BE2C (cell line): ENCODE data around the gene ERF.

Experiments
- DNase-seq: peaks from one replicate; pipeline ENCODE4 v3.0.0-alpha.2; 2020
- H3K27me3 ChIP-seq: fragments of 250-450 bp; sonication (Bioruptor Pico); 2 replicates; pipeline ENCODE4 v1.5.1; 2020; ENCODE audit warnings: mild to moderate bottlenecking
- H3K36me3 ChIP-seq: fragments of 250-450 bp; sonication (Bioruptor Pico); 2 replicates; pipeline ENCODE4 v1.5.1; 2020; ENCODE audit warnings: mild to moderate bottlenecking
- H3K4me1 ChIP-seq: fragments of 250-450 bp; sonication (Bioruptor Pico); 2 replicates; pipeline ENCODE4 v1.5.1; 2020
- H3K4me3 ChIP-seq: 2 replicates; pipeline ENCODE4 v1.5.1; 2011; ENCODE audit warnings: low read depth, low read length
- H3K9me3 ChIP-seq: fragments of 250-450 bp; sonication (Bioruptor Pico); 2 replicates; pipeline ENCODE4 v1.5.1; 2020
- CTCF ChIP-seq: IDR thresholded peaks from 2 replicates; pipeline ENCODE4 v1.5.1; 2012; ENCODE audit warnings: mild to moderate bottlenecking, low read depth, low read length

Gene ERF

GRCh38 chr19:42288881-42289555, 34.1 kb upstream of the ERF start:
- peaks cover 71% of the 10 kb centered on the region for H3K36me3 ChIP-seq
- H3K4me1 ChIP-seq = peaks cover 6% of the 10 kb centered on the region
- no peak overlapping the region for H3K4me3 ChIP-seq
- no peaks in the 10 kb centered on the region for H3K9me3 ChIP-seq
- H3K27me3 ChIP-seq = no peaks in the 10 kb centered on the region
- no peak for DNase-seq
- no peak; the same call in 1 of the 2 replicates for TF ChIP-seq CTCF

- Histone ChIP-seq H3K9me3 (no peaks in the 10 kb centered on the region), H3K27me3 (no peaks in the 10 kb centered on the region), H3K4me1 (peaks cover 7% of the 10 kb centered on the region), H3K4me3 (no peak overlapping the region), H3K36me3 (peaks cover 65% of the 10 kb centered on the region)
- TF ChIP-seq CTCF = no peak
- DNase-seq = no peak
Measured at GRCh38 chr19:42288387-42288786, 33.5 kb upstream of the ERF start.

- Histone ChIP-seq H3K27me3 (no peaks in the 10 kb centered on the region), H3K9me3 (no peaks in the 10 kb centered on the region), H3K4me1 (peaks cover 13% of the 10 kb centered on the region), H3K36me3 (peaks cover 59% of the 10 kb centered on the region), H3K4me3 (no peak overlapping the region)
- TF ChIP-seq CTCF = no peak
- no peak for DNase-seq
Measured at GRCh38 chr19:42287827-42288107, 32.8 kb upstream of the ERF start.

GRCh38 chr19:42287017-42287826, 32.3 kb upstream of the ERF start:
- H3K4me1 ChIP-seq = peaks cover 16% of the 10 kb centered on the region
- peak overlapping the region; percentile 23; the same call in 1 of the 2 replicates for H3K4me3 ChIP-seq
- TF ChIP-seq CTCF = no peak; the same call in 1 of the 2 replicates
- H3K9me3 ChIP-seq = no peaks in the 10 kb centered on the region
- no peaks in the 10 kb centered on the region for H3K27me3 ChIP-seq
- H3K36me3 ChIP-seq = peaks cover 53% of the 10 kb centered on the region
- DNase-seq = no peak

GRCh38 chr19:42286349-42287016, 31.6 kb upstream of the ERF start:
- no peak for TF ChIP-seq CTCF
- DNase-seq = peak; percentile 82
- peaks cover 46% of the 10 kb centered on the region for H3K36me3 ChIP-seq
- H3K27me3 ChIP-seq = no peaks in the 10 kb centered on the region
- peaks cover 24% of the 10 kb centered on the region for H3K4me1 ChIP-seq
- H3K9me3 ChIP-seq = no peaks in the 10 kb centered on the region
- H3K4me3 ChIP-seq = peak overlapping the region; percentile 68
